AG08395 (cell line): ENCODE measurements around the gene PLEKHH1.

Experiments
- DNase-seq: peaks from one replicate; pipeline ENCODE4 v3.0.0; 2012; ENCODE audit warnings: mixed read lengths, low spot score

PLEKHH1 gene

DNA sequence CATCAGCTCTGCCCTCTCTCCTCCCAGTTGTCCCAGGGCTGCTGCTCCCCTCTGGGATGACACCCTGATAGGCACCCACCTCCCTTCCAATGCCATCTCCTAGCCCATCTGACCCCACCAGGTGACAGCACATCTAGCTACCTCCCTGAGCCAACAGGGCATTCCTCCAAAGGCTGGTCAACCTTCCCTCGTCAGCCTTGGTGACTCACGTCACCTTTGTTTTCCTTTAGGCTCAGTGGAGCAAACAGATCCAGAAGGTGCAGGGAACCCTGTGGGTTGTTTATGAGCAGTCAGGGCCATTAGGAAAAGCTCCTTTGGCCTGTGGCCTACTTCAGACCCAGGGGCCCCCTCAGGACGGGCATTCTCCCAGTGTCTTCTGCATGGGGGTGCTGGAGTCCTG, 34.6 kb downstream of the PLEKHH1 start:
- no peak for DNase-seq

GRCh38 chr14:67569011-67569650, 36.0 kb downstream of the PLEKHH1 start:
- DNase-seq, result no peak

DNA sequence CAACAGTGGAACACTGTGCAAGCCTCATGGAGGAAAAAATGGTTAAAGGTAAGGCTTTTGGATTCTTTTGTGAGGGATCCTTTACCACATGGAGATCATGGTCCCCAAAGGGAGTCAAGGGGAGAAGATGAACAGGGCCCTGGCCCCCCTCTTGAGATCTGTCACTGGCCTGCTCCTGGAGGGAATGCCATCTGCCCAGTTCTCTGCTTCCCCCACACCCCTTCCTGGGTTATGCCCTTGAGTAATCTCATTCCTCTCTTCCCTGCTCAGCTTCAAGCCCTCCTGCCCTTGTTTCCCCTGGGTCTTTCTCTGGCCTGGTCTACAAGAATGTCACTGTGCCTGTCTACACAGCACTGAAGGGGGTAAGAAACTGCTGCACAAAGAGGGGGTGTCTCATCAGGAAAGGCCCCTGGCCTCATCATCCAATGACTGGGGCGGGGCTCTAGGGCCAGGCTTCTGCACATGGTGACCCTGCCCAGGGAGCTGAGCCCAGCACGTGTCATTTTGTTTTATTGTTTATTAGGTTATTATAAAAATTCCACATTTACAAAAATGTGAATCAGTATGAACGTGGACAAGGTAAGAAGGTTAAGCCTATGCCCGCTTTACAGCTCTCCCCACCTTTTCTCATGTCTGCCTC, 36.7 kb downstream of the PLEKHH1 start:
- DNase-seq, result no peak

DNA sequence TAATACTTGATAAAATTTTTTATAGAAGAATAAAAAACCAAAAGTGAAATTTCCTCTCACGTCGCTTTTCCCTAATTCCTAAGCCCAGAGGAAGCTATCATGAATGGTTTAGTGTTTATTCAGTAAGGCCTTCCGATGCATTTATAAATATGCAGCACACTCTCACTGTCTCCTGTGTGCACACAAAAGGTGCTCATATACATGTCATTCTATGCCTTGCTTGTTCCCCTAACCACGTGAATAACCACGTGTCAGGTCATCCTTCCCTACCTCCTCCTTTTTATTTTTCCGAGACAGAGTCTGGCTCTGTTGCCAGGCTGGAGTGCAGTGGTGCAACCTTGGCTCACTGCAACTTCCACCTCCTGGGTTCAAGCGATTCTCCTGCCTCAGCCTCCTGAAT, 37.4 kb downstream of the PLEKHH1 start:
- no peak for DNase-seq

DNA sequence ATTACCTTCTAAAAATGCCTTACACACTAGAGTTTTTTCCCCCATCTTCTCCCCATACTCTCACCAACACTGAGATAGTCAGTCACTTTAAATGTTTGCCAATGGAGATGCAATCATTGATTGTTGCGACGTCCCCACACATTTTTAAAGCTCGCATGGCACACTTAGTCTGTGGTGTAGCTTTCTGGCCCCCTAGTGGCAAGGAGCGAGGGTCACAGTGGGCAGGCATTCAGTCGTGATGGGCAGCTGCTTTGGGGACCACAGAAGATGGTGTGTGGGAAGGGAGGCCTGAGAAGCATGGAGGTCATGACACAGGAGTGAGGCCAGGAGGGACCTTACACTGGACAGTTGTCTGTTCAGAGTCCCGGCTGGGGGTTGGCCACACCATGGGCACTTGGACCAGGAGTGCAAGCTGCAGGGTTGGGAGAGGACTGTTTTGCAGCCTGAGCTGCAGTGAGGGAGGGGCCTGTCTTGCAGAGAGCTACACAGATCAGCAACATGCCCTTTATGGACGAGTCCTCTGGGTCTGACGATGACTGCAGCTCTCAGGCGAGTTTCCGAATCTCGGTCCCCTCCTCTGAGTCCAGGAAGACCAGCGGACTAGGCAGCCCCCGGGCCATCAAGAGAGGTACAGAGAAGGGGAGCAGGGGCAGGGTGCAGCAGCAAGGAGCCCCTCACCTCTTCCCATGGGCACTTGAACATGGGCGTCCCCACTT, 38.3 kb downstream of the PLEKHH1 start:
- DNase-seq, result peak; percentile 77

DNA sequence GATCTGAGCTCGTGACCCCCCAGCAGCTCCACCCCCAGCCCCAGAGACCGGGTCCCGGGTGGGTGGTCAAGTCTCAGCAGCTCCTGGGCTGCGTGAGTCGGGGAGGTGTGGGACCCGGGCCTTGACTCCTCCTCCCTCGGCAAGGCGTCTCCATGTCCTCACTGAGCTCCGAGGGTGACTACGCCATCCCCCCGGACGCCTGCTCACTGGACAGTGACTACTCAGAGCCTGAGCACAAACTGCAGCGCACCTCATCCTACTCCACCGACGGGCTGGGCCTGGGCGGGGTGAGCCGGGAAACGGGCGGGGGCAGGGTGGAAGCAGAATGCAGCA, 38.9 kb downstream of the PLEKHH1 start:
- DNase-seq, result no peak

GRCh38 chr14:67572608-67573007, 39.5 kb downstream of the PLEKHH1 start:
- DNase-seq, result no peak

DNA sequence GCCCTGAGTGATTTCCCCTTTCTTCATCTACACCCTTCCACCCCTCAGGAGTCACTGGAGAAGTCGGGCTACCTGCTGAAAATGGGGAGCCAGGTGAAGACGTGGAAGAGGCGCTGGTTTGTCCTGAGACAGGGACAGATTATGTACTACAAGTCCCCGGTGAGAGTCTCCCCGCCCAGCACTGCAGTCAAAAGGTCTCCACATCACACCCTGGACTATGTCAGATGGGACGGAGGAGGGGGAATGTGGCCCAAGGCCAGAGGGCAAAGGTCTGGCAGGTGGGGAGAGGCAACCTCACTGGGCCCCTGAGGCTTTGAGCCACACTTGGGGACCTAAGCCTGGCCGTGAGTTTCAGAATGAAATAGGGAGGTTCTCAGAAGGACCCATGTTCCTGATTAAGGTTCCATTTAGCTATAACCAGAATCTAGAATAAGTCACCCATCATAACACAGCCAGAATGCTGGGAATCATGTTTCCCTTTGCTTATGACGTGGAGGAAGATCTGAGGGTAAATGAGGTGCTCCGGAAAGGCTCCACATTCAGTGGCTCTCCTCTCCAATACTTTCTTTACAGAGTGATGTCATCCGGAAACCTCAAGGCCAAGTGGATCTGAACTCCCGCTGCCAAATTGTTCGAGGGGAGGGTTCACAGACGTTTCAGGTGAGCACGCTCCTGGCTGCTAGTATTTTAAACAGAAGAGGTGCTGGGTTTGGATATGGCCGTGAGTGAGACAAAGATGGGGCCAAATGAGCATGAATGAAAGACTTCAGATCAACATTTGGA, 40.3 kb downstream of the PLEKHH1 start:
- no peak for DNase-seq

GRCh38 chr14:67574156-67574555, 41.1 kb downstream of the PLEKHH1 start:
- no peak for DNase-seq

DNA sequence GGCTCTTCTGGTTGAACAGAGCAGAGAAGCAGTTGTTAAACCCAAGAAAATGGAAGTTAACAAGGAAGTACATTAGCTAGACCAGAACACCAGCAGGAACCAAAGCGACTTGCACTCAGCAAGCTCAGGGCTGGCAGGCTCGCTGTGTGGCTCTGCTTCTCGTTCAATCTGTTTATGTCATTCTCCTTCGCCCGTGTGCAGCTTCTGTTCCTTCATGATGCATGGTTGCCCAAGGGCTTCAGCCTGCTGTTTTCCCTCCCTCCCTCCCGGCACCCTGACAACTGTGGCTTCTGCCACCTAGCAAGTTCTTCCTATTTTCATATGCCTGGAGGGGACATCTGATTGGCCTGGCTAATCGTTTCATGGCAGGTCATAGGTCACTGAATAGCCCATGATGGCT, 41.7 kb downstream of the PLEKHH1 start:
- no peak for DNase-seq

GRCh38 chr14:67575684-67576083, 42.6 kb downstream of the PLEKHH1 start:
- no peak for DNase-seq

DNA sequence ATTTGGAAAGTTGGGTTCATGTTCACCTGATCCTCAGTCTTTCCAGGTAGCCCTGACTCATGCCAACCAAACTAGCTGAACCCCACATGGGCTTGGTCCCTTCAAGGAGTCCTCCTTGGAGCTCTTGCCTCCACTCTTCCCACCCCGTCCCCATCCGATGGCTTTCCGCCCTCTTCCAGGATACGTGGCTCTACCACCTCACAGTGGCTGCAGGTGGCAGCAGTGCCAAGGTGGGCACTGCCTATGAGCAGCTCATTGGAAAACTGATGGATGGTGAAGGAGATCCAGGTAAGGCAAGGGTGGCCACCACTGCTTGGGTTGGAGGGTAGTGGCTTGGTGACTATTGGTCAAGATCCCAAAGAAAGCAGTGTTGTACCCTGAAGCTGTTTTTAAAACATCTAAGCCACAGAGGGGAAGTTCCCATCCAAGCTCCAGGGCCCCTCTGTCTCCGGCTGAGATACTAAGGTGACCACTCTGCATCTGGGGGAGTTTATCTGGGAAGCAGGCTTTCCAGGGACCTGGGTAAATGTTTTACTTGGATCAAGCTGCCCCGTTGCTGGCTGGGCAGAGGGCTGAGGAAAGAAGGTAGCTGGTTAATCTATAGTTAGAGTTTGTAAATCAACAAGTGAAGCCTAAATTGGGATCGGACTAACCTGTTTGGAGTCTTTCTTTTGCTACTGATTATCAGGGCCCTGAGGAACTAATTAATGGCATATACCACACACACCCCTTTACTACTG, 43.3 kb downstream of the PLEKHH1 start:
- DNase-seq, result no peak

DNA sequence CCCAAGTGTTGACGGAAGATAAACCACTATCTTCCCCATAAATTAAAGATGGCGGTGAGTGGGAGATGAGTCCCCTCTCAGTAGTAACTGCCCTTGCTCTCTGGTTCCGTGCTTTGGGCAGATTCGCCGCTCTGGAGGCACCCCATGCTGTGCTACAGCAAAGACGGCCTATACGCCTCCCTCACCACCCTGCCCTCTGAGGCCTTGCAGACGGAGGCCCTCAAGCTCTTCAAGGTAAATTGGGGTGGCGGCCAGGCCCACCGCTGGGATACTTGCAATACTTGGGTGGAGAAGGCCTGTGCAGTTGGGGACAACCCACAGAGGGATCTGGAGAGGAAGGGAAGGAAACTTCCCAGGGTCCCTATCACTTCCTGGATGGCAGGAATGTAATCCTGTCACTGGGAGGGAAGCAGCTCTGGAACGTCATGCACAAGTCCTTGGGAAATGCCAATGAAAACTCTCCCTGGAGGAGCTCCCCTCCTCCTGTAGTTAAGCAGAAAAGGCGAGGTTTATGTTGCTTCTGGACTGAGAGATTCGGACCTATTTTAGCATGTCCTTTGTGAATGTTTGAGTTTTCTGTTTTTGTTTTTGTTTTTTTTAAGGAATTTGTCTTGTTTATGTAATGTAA, 44.2 kb downstream of the PLEKHH1 start:
- no peak for DNase-seq

DNA sequence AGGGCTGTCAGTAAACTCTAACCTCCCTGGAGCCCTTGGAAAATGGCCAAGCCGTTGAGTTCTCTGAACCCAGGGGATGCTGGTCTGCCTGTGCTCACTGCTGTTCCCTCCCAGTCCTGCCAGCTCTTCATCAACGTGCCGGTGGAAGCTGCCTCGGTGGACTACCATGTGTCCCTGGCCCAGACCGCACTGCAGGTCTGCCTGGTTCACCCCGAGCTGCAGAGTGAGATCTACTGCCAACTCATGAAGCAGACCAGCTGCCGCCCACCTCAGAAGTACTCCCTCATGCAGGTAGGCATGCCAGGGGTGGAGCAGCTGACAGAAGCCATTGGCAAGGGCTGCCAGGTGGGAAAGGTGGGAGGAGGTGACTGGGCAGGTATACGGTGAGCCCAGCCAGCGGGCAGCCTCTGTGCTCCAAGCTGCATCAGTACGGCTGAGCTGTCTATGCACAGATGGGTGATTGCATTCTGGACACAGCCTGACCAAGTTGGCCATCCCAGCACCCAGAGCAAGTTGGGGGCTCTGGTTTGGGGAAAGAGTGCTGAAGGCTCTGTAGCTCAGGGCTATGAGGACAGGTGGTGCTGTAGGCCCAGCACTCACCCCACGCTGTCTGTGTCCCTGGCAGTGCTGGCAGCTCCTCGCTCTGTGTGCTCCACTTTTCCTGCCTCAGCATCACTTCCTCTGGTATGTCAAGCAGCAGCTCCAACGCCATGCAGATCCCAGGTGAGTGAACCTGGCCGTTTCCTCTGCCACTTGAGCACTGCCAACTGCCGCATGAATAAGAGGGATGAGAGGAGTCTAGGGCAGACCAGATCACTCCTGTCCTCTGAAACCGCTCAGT, 45.0 kb downstream of the PLEKHH1 start:
- DNase-seq, result no peak

- DNase-seq, result no peak
Observed at GRCh38 chr14:67579040-67579439, 46.0 kb downstream of the PLEKHH1 start.

DNA sequence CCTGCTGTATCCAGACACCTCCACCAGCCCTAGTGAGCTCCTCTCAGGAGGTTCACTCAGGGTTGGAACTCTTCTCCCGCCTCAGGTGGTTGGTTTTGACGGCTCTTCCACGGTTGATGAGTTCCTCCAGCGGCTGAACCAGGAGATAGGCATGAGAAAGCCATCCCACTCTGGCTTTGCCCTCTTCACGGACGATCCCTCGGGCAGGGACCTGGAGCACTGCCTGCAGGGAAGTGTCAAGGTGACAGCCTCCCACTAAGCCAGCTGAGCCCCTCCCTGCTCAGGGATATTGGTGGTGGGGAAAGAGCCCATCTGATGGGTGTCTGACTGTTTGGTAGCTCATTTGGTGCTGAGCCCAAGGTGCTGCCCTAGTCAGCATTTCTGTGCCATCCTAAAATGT, 46.5 kb downstream of the PLEKHH1 start:
- DNase-seq, result no peak

DNA sequence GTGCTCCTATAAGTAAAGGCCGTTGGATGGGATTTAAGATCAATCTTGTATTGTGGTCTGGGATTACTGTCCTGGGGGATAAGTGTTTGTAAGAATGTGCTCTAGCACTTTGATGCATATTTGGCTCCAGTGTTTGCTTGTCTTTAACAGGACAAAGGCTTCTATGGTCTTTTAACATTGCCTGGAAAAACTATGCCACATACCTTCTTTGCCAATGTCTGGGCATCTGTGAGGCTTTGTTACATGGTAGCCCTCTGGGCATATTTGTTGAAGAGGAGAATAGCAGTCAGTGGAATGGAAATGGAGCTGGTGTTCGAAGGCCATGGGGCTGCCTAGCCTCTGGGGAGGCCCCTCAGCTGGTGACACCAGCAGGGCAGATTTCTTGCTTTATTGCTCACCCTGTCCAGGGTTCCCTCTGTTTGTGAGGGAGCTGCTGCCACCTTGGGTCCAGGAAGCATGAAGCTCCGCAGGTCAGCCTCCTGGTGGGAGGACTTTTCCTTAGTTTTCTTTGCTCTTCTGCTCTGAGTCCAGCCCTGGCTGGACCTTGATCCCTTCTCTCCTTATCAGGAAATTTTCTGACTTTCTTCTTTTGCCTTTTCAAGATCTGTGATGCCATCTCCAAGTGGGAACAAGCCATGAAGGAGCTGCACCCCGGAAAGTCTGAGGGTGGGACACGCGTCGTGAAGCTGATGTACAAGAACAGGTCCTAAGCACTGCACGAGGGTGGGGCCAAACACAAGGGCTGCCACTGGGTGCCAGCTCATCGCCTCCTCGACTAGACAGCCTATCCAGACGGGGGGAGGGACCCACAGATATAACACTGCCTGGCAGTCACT, 47.5 kb downstream of the PLEKHH1 start:
- DNase-seq, result no peak

DNA sequence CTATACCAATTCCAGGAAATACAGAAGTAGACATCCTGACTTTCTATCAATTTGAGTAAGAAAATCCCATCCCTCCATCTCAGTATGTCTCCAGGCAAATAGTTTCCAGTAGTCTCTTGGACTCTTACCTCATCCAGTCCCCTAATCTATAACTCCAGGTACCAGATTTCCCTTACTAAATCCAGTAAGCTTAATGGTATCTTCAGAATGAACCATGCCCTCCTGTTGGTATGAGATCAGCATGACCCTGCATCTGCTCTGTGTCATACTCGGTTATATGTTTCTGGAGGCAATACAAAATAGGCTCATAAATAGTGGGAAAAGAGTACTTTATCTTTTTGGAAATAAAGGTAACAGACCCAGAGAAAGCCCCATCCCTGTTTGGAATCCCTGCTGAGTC, 48.6 kb downstream of the PLEKHH1 start:
- DNase-seq, result no peak

- no peak for DNase-seq
Observed at GRCh38 chr14:67582061-67582460, 49.0 kb downstream of the PLEKHH1 start.
